OCI-LY7 (cell line): ENCODE measurements around the gene SOD1. TPM values are rescaled to one million over a fixed set of nuclear protein-coding genes. Genes with fewer than 3 reads are reported as not detected.

ENCODE experiments used
- Bru-seq: library from RNA; stranded (reverse); fragments of 400-500 nt; gene quantifications from one replicate; lab custom pipeline; 2021; lab: Mats Ljungman, UMichigan
- BruChase-seq, 2 experiments: library from RNA; stranded (reverse); fragments of 400-500 nt; gene quantifications; one replicate each; lab custom pipeline; 2021; lab: Mats Ljungman, UMichigan
- BruUV-seq: library from RNA; stranded (reverse); fragments of 400-500 nt; replicated peaks from 2 replicates; lab custom pipeline; 2021; lab: Mats Ljungman, UMichigan
- CTCF ChIA-PET: fragments of 300-600 bp; sonication (Branson Sonifier 250); formaldehyde crosslinking; loops from one replicate; lab custom pipeline; 2022; ENCODE audit warnings: antibody characterized with exemption; ENCODE audit not compliant: unreplicated experiment; lab: Charles Lee
- POLR2A ChIA-PET: fragments of 300-600 bp; sonication (Branson Sonifier 250); formaldehyde crosslinking; loops from one replicate; lab custom pipeline; 2022; ENCODE audit warnings: antibody characterized with exemption; lab: Charles Lee
- DNase-seq: peaks from one replicate; pipeline ENCODE4 v3.0.0-alpha.2; 2015; ENCODE audit warnings: low spot score
- H2AFZ ChIP-seq: fragments of 200-600 bp; sonication (generic), shearing (Covaris generic); 2 replicates; pipeline ENCODE4 v1.6.1; 2014; ENCODE audit warnings: mild to moderate bottlenecking, antibody characterized with exemption, low read length, moderate library complexity
- H3K27ac ChIP-seq: fragments of 200-600 bp; sonication (generic); 2 replicates; pipeline ENCODE4 v1.5.1; 2014; ENCODE audit warnings: mixed run types, low read depth, mild to moderate bottlenecking, moderate library complexity, low read length, inconsistent platforms; ENCODE audit not compliant: poor library complexity, severe bottlenecking
- H3K36me3 ChIP-seq: fragments of 200-600 bp; sonication (generic); 2 replicates; pipeline ENCODE4 v1.6.1; 2014; ENCODE audit warnings: mild to moderate bottlenecking, antibody characterized with exemption, low read length, moderate library complexity, mixed read lengths; ENCODE audit not compliant: insufficient read depth
- H3K4me1 ChIP-seq: fragments of 200-600 bp; sonication (generic); 2 replicates; pipeline ENCODE4 v1.5.1; 2014; ENCODE audit warnings: mild to moderate bottlenecking, low read length; ENCODE audit not compliant: insufficient read depth, poor library complexity, severe bottlenecking
- H3K4me2 ChIP-seq: fragments of 200-600 bp; sonication (generic); 2 replicates; pipeline ENCODE4 v1.6.1; 2014; ENCODE audit warnings: mild to moderate bottlenecking, low read length
- H3K4me3 ChIP-seq: fragments of 200-600 bp; sonication (generic); 2 replicates; pipeline ENCODE4 v1.5.1; 2014; ENCODE audit warnings: mild to moderate bottlenecking, low read depth, low read length; ENCODE audit not compliant: poor library complexity, severe bottlenecking
- H3K79me2 ChIP-seq: fragments of 200-600 bp; sonication (generic); 2 replicates; pipeline ENCODE4 v1.6.1; 2016; ENCODE audit warnings: low read depth, mild to moderate bottlenecking, low read length, moderate library complexity, mixed read lengths; ENCODE audit not compliant: insufficient read depth
- H3K9me2 ChIP-seq: fragments of 200-600 bp; sonication (generic); 2 replicates; pipeline ENCODE4 v1.6.1; 2016; ENCODE audit warnings: mild to moderate bottlenecking, low read length, mixed read lengths; ENCODE audit not compliant: insufficient read depth
- H3K9me3 ChIP-seq: fragments of 200-600 bp; sonication (generic); 2 replicates; pipeline ENCODE4 v1.6.1; 2014; ENCODE audit warnings: mild to moderate bottlenecking, mixed run types, low read length, mixed read lengths
- H4K20me1 ChIP-seq: fragments of 200-600 bp; sonication (generic); 2 replicates; pipeline ENCODE4 v1.6.1; 2014; ENCODE audit warnings: mild to moderate bottlenecking, antibody characterized with exemption, low read length, moderate library complexity, mixed read lengths; ENCODE audit not compliant: insufficient read depth
- EZH2phosphoT487 ChIP-seq: fragments of 200-600 bp; sonication (generic); IDR thresholded peaks from 2 replicates; pipeline ENCODE4 v1.6.1; 2018; ENCODE audit warnings: low read depth, borderline replicate concordance, mild to moderate bottlenecking, mixed run types, antibody characterized with exemption, low read length, moderate library complexity, mixed read lengths
- intact Hi-C: fragments of 100-400 bp; cut with micrococcal nuclease; formaldehyde crosslinking; loops from one replicate; pipeline ENCODE4 v1.10.0; 2022; ENCODE audit not compliant: unreplicated experiment
- long read RNA-seq: library from polyadenylated mRNA; stranded (forward); transcript quantifications from one replicate; pipeline ENCODE4 v2.0.0, GENCODE V29; 2022
- total RNA-seq, 2 experiments: library from RNA; depleted of rRNA in 1 of 2; stranded (reverse); fragments of >200 nt in 1 of 2; shearing (Covaris generic) in 1 of 2; gene quantifications; 2 replicates each; pipeline ENCODE4 v1.2.3, GENCODE V29; 2014 to 2022
- TF ChIP-seq, protein P1 (sequence below): fragments of 200-600 bp; sonication (generic); conservative IDR thresholded peaks from 2 replicates; pipeline ENCODE4 v1.5.1; 2014; ENCODE audit warnings: mild to moderate bottlenecking, antibody characterized with exemption, low read length, moderate library complexity, mixed read lengths

SOD1 gene
- total RNA-seq (2014; rRNA removed; shearing (Covaris generic)) (229 and 316 TPM in 2 replicates), total RNA-seq (2022) (307 and 315 TPM in 2 replicates), Bru-seq, nascent RNA (percentile 94 among the genes with signal in this experiment), BruChase-seq, experiment 1, labeled RNA remaining after a 6-hour chase (percentile 95 among the genes with signal in this experiment), BruChase-seq, experiment 2, labeled RNA remaining after a 2-hour chase (percentile 86 among the genes with signal in this experiment)
- long read RNA-seq, transcript SOD1-201 (5 exons, 966 nt): major isoform, 223 of 253 reads
- long read RNA-seq, partial matches to known transcripts: 3 of 253 reads
- long read RNA-seq, other reads (novel, unspliced or antisense): 27 of 253 reads

DNA sequence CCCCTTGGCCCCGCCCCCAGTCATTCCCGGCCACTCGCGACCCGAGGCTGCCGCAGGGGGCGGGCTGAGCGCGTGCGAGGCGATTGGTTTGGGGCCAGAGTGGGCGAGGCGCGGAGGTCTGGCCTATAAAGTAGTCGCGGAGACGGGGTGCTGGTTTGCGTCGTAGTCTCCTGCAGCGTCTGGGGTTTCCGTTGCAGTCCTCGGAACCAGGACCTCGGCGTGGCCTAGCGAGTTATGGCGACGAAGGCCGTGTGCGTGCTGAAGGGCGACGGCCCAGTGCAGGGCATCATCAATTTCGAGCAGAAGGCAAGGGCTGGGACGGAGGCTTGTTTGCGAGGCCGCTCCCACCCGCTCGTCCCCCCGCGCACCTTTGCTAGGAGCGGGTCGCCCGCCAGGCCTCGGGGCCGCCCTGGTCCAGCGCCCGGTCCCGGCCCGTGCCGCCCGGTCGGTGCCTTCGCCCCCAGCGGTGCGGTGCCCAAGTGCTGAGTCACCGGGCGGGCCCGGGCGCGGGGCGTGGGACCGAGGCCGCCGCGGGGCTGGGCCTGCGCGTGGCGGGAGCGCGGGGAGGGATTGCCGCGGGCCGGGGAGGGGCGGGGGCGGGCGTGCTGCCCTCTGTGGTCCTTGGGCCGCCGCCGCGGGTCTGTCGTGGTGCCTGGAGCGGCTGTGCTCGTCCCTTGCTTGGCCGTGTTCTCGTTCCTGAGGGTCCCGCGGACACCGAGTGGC is at the start of gene SOD1:
SOD1 (plus strand) TSS at position 158 of the 723 bp plus-strand sequence; CDS start at position 235, 77 bp downstream.
- ChIA-PET POLR2A (interaction anchor here (0.8 to 1.2 kb wide), 2 partner anchors 9 to 98 kb away, joined by 3 to 4 read pairs; no protein-coding TSS in a partner anchor), CTCF (no interaction called here)
- peaks cover 34% of the 10 kb centered on the region for H3K36me3 ChIP-seq
- no peaks in the 10 kb centered on the region for H3K9me2 ChIP-seq
- no peak for TF ChIP-seq EZH2phosphoT487
- TF ChIP-seq, protein P1, sequence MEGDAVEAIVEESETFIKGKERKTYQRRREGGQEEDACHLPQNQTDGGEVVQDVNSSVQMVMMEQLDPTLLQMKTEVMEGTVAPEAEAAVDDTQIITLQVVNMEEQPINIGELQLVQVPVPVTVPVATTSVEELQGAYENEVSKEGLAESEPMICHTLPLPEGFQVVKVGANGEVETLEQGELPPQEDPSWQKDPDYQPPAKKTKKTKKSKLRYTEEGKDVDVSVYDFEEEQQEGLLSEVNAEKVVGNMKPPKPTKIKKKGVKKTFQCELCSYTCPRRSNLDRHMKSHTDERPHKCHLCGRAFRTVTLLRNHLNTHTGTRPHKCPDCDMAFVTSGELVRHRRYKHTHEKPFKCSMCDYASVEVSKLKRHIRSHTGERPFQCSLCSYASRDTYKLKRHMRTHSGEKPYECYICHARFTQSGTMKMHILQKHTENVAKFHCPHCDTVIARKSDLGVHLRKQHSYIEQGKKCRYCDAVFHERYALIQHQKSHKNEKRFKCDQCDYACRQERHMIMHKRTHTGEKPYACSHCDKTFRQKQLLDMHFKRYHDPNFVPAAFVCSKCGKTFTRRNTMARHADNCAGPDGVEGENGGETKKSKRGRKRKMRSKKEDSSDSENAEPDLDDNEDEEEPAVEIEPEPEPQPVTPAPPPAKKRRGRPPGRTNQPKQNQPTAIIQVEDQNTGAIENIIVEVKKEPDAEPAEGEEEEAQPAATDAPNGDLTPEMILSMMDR: no peak
- H3K27ac ChIP-seq: peak within 1 kb of the TSS; percentile 31
- H3K4me2 ChIP-seq: peak within 1 kb of the TSS; percentile 94
- intact Hi-C loops: loop anchor here (1.0 to 2.0 kb wide), 2 partner anchors 73 to 114 kb away; partner anchors contain the start of gene SCAF4
- peaks cover 45% of the 10 kb centered on the region for H3K79me2 ChIP-seq
- no peaks in the 10 kb centered on the region; the same call in 1 of the 2 replicates for H3K9me3 ChIP-seq
- DNase-seq: peak; percentile 96
- peak within 1 kb of the TSS; percentile 89 for H3K4me3 ChIP-seq
- BruUV-seq: no TSS peak
- H2AFZ ChIP-seq: peak within 1 kb of the TSS; percentile 80
- H3K4me1 ChIP-seq: peaks cover 44% of the 10 kb centered on the region
- peaks cover 27% of the 10 kb centered on the region for H4K20me1 ChIP-seq

DNA sequence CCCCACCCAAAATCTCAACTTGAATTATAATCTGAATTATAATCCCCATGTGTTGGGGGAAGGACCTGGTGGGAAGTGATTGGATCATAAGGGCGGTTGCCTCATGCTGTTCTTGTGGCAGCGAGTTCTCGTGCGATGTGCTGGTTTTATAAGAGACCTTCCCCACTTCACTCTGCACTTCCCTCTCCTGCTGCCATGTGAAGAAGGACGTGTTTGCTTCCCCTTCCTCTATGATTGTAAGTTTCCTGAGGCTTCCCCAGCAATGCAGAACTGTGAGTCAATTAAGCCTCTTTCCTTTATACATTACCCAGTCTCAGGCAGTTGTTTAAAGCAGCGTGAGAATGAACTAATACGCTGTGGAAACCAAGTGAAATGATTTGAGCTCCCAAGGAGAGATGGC is 48.0 kb upstream of the SOD1 start:
- no peak overlapping the region for H2AFZ ChIP-seq
- no peaks in the 10 kb centered on the region for H3K36me3 ChIP-seq
- TF ChIP-seq EZH2phosphoT487: no peak
- TF ChIP-seq, protein P1: no peak
- intact Hi-C loops: no loop called here
- H3K4me2 ChIP-seq: no peak overlapping the region
- no peak for DNase-seq
- ChIA-PET CTCF (no interaction called here), POLR2A (no interaction called here)
- BruUV-seq: no TSS peak
- H3K27ac ChIP-seq: no peak overlapping the region
- no peaks in the 10 kb centered on the region for H3K4me1 ChIP-seq
- H3K4me3 ChIP-seq: no peak overlapping the region
- H3K79me2 ChIP-seq: no peaks in the 10 kb centered on the region
- H3K9me3 ChIP-seq: no peaks in the 10 kb centered on the region
- no peaks in the 10 kb centered on the region for H3K9me2 ChIP-seq
- no peaks in the 10 kb centered on the region for H4K20me1 ChIP-seq
